Fibroblast of lung (primary cell): ENCODE results near the gene CFAP97D2. TPM values are rescaled to one million over a fixed set of nuclear protein-coding genes. Genes with fewer than 3 reads are reported as not detected.

Experiments used
- DNase-seq, 2 donors: peaks; one replicate each; pipeline versions ENCODE4 v3.0.0 to v3.0.0-alpha.2; 2010; ENCODE audit warnings: low read depth in 2 of 2
- H2AFZ ChIP-seq: 2 replicates; pipeline ENCODE4 v1.5.1; 2012; ENCODE audit warnings: low read length, control low read depth, inconsistent platforms
- H3K27ac ChIP-seq: 2 replicates; pipeline ENCODE4 v1.5.1; 2011; ENCODE audit warnings: low read length, control low read depth; ENCODE audit not compliant: insufficient read depth
- H3K27me3 ChIP-seq: 2 replicates; pipeline ENCODE4 v1.5.1; 2011; ENCODE audit warnings: mild to moderate bottlenecking, low read length; ENCODE audit not compliant: control insufficient read depth, insufficient read depth
- H3K36me3 ChIP-seq: 2 replicates; pipeline ENCODE4 v1.5.1; 2011; ENCODE audit warnings: low read length; ENCODE audit not compliant: control insufficient read depth, insufficient read depth
- H3K4me1 ChIP-seq: 2 replicates; pipeline ENCODE4 v1.5.1; 2011; ENCODE audit warnings: low read length; ENCODE audit not compliant: control insufficient read depth, insufficient read depth; ENCODE audit errors: extremely low read depth
- H3K4me2 ChIP-seq: 2 replicates; pipeline ENCODE4 v1.5.1; 2011; ENCODE audit warnings: low read length, control low read depth; ENCODE audit not compliant: insufficient read depth; ENCODE audit errors: extremely low read depth
- H3K4me3 ChIP-seq, 4 experiments: fragments of 200-600 bp in 1 of 4; sonication (generic) in 1 of 4; replicated peaks in 1 of 4; 2 replicates each; pipeline ENCODE4 v1.5.1; 2011 to 2016; ENCODE audit warnings: low read length in 4 of 4, low read depth in 3 of 4, mild to moderate bottlenecking in 3 of 4, control low read depth in 2 of 4, inconsistent platforms in 1 of 4, mixed read lengths in 1 of 4; ENCODE audit not compliant: insufficient read depth in 1 of 4; ENCODE audit errors: control extremely low read depth in 1 of 4
- H3K79me2 ChIP-seq: 2 replicates; pipeline ENCODE4 v1.5.1; 2012; ENCODE audit warnings: mild to moderate bottlenecking, low read length, inconsistent platforms; ENCODE audit not compliant: control insufficient read depth, insufficient read depth
- H3K9ac ChIP-seq: 2 replicates; pipeline ENCODE4 v1.5.1; 2011; ENCODE audit warnings: mild to moderate bottlenecking, low read length, control low read depth; ENCODE audit not compliant: insufficient read depth
- H3K9me3 ChIP-seq: 2 replicates; pipeline ENCODE4 v1.5.1; 2012; ENCODE audit warnings: low read depth, low read length; ENCODE audit not compliant: control insufficient read depth, insufficient read depth
- H4K20me1 ChIP-seq: 2 replicates; pipeline ENCODE4 v1.5.1; 2011; ENCODE audit warnings: low read length; ENCODE audit not compliant: control insufficient read depth, insufficient read depth; ENCODE audit errors: extremely low read depth
- EZH2 ChIP-seq: IDR thresholded peaks from 2 replicates; pipeline ENCODE4 v1.5.1; 2012; ENCODE audit warnings: low read length, control low read depth, mild to moderate bottlenecking; ENCODE audit errors: missing control alignments
- polyA plus RNA-seq, 2 donors: library from polyadenylated mRNA; depleted of rRNA in 1 of 2; stranded (reverse) in 1 of 2; unstranded in 1 of 2; fragments of >200 nt; gene quantifications; 2 replicates each; pipeline ENCODE4 v1.2.1, GENCODE V29; 2011 to 2012; ENCODE audit warnings: missing spikeins in 1 of 2
- total RNA-seq: library from RNA; depleted of rRNA; stranded (reverse); fragments of >200 nt; gene quantifications from 2 replicates; pipeline ENCODE4 v1.2.1, GENCODE V29; 2014
- TF ChIP-seq, protein P1 (sequence below), 2 donors: IDR thresholded peaks in 1 of 2; conservative IDR thresholded peaks in 1 of 2; 1 replicate in 1 of 2; 2 replicates in 1 of 2; pipeline ENCODE4 v1.5.1; 2011 to 2012; ENCODE audit warnings: low read length in 2 of 2, control low read depth in 1 of 2, inconsistent platforms in 1 of 2, low read depth in 1 of 2, mild to moderate bottlenecking in 1 of 2

CFAP97D2 gene
- total and polyA plus RNA-seq, 2 donors (not counting 1 experiment from before 2014, with no cell fraction given) = not detected

DNA sequence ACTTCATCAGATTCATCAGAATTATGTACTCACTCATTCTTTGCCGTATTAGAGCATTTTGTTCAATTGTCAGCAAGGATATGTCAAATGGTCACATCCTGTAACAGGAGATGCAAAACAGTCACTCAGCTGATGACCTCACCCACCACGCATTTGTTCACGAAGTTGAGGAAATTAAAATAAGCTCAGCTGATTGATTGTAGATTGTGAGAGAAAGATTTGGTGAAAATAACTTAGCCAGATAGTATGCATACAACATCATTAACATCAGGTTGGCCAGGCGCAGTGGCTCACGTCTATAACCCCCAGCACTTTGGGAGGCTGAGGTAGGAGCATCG, 33.1 kb downstream of the CFAP97D2 start:
- Histone ChIP-seq H3K4me2 (no peak overlapping the region), H3K9me3 (no peaks in the 10 kb centered on the region), H2AFZ (no peak overlapping the region), H3K27ac (no peak overlapping the region), H3K27me3 (no peaks in the 10 kb centered on the region), H3K4me1 (peaks cover 6% of the 10 kb centered on the region), H3K79me2 (no peaks in the 10 kb centered on the region), H3K4me3 (no peak overlapping the region), H4K20me1 (no peaks in the 10 kb centered on the region), H3K9ac (no peak overlapping the region), H3K36me3 (no peaks in the 10 kb centered on the region)
- peak; percentile 59 to 65 for DNase-seq
- TF ChIP-seq, protein P1, sequence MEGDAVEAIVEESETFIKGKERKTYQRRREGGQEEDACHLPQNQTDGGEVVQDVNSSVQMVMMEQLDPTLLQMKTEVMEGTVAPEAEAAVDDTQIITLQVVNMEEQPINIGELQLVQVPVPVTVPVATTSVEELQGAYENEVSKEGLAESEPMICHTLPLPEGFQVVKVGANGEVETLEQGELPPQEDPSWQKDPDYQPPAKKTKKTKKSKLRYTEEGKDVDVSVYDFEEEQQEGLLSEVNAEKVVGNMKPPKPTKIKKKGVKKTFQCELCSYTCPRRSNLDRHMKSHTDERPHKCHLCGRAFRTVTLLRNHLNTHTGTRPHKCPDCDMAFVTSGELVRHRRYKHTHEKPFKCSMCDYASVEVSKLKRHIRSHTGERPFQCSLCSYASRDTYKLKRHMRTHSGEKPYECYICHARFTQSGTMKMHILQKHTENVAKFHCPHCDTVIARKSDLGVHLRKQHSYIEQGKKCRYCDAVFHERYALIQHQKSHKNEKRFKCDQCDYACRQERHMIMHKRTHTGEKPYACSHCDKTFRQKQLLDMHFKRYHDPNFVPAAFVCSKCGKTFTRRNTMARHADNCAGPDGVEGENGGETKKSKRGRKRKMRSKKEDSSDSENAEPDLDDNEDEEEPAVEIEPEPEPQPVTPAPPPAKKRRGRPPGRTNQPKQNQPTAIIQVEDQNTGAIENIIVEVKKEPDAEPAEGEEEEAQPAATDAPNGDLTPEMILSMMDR (conservative IDR thresholded peaks at IDR 0.05 in 1 of 2, IDR thresholded peaks at IDR 0.05 in 1 of 2; ENCODE audit: low read depth in 1 of 2, low read length in 2 of 2) = no peak
- no peak for TF ChIP-seq EZH2

DNA sequence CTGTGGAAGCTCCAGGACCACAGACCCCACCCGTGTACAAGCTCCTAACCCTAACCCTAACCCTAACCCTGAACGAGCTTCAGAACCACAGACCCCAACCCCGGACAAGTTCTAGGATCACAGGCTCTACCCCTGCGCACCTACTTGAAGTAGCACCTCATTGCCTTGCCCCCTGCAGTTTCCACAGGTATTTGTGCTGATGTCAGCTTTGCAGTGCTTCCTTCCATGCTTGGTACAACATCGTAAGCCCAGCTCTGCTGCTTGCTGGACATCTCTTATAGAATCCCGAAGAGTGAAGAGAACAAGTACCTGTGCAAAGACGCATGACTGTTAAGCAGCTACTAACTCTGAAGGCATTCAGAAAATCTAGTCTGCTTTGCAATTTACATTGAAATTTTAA, 34.9 kb downstream of the CFAP97D2 start:
- no peak for DNase-seq
- TF ChIP-seq EZH2 = no peak
- TF ChIP-seq, protein P1 (conservative IDR thresholded peaks at IDR 0.05 in 1 of 2, IDR thresholded peaks at IDR 0.05 in 1 of 2; ENCODE audit: low read depth in 1 of 2, low read length in 2 of 2) = no peak
- Histone ChIP-seq H3K4me1 (peaks cover 6% of the 10 kb centered on the region), H3K9ac (no peak overlapping the region), H2AFZ (no peak overlapping the region), H3K4me2 (no peak overlapping the region), H3K27me3 (no peaks in the 10 kb centered on the region), H3K9me3 (no peaks in the 10 kb centered on the region), H3K4me3 (no peak overlapping the region), H3K27ac (no peak overlapping the region), H3K36me3 (no peaks in the 10 kb centered on the region), H3K79me2 (no peaks in the 10 kb centered on the region), H4K20me1 (no peaks in the 10 kb centered on the region)

DNA sequence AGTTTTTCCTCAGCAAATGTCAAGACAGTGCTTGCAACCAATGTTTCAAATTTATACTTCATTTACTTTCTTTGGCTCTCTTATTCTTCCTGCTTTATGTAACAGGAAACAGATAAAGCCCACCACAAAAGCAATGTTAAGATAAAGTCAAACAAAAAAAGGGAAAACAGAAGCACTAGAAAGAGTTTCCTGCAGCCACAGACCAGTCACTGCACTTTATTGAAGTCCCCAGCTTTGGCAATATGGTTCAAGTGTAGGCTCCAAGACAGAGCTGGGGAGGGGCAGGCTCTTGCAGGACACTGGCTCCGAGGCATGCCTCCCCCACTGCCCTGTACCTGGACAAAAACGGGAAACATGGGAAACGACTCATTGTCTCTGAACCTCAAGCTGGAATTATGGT, 40.3 kb downstream of the CFAP97D2 start:
- Histone ChIP-seq H3K79me2 (no peaks in the 10 kb centered on the region), H4K20me1 (no peaks in the 10 kb centered on the region), H3K4me3 (no peak overlapping the region), H3K27me3 (no peaks in the 10 kb centered on the region), H3K27ac (no peak overlapping the region), H3K9me3 (no peaks in the 10 kb centered on the region), H2AFZ (no peak overlapping the region), H3K36me3 (no peaks in the 10 kb centered on the region), H3K4me2 (no peak overlapping the region), H3K4me1 (no peaks in the 10 kb centered on the region), H3K9ac (no peak overlapping the region)
- TF ChIP-seq EZH2 = no peak
- TF ChIP-seq, protein P1 (conservative IDR thresholded peaks at IDR 0.05 in 1 of 2, IDR thresholded peaks at IDR 0.05 in 1 of 2; ENCODE audit: low read depth in 1 of 2, low read length in 2 of 2) = no peak
- no peak for DNase-seq
